GM18951 (cell line): ENCODE results near the gene C17orf67.
"Not testable (repeated sequence)": the region's sequence is repeated elsewhere in the genome, so short reads cannot be mapped to it uniquely, and the experiment has no call there.

Experiments used
- POLR2A ChIP-seq: IDR thresholded peaks from 4 replicates; pipeline ENCODE4 v1.6.1; 2011; ENCODE audit warnings: mild to moderate bottlenecking; ENCODE audit not compliant: insufficient read length, insufficient read depth; ENCODE audit errors: extremely low read depth
- in situ Hi-C: fragments of 300-500 bp; cut with MboI; formaldehyde crosslinking; loops from one replicate; pipeline ENCODE4 v1.12.0; 2022; ENCODE audit warnings: low sequenced_read_pairs, mixed read lengths, inconsistent platforms; ENCODE audit not compliant: unreplicated experiment

C17orf67 gene

DNA sequence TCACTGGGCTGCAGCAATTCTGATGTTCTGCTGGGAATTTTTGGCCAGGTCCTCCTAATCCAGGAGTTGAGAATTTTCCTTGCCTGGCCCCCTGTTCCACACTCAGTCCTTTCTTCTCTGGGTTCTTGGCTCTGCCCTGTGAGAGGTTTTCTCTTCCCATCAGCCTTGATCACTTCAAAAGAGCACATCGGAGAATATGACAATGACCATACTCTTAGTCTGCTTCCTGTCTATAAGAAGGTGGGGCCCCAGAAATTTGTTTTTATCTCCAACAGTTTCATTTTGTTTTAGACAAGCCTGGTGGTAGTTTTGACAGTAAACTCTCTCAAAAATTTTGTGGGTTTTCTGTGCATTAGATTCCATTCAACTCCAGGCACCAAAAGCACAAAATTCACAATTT, 70.7 kb downstream of the C17orf67 start:
- no peak for TF ChIP-seq POLR2A
- in situ Hi-C loops = no loop called here

DNA sequence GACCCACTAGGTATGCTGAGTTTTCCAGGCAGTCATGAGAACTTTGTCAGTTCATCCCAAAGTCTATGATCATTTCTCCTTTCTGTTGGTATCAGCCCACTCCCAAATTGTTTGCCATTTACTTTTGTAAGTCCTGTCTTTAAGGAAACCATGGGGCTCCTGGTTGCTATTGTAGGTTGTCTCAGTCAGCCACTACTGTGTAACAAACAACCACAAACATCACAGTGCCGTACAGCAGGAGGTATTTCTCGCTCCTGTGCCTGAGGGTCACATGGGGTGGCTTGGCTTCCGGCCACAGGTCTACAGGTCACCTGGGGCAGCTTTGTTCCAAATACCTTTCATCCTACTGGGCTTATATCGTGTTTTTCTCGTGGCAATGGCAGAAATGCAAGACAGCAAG, 71.6 kb downstream of the C17orf67 start:
- no peak for TF ChIP-seq POLR2A
- in situ Hi-C loops = no loop called here

DNA sequence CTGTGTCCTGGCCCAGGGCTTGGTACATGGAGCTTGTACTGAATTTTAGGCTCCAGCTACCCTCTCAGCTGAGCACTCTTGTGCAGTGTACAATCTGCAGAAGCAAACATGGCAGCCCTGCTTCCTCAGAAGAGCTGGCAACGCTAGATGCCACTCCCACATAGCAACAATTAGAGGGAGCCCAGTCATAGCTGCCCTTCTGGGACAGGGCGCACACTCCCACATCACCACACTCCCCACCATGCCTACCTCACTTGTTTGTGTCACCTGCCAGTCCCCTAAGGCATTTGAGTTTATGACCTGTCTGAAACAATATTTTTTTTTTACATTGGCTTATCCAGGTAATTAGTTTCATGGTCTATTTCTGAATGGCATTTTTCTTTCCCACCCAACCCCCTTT, 72.3 kb downstream of the C17orf67 start:
- in situ Hi-C loops = no loop called here
- TF ChIP-seq POLR2A = no peak

DNA sequence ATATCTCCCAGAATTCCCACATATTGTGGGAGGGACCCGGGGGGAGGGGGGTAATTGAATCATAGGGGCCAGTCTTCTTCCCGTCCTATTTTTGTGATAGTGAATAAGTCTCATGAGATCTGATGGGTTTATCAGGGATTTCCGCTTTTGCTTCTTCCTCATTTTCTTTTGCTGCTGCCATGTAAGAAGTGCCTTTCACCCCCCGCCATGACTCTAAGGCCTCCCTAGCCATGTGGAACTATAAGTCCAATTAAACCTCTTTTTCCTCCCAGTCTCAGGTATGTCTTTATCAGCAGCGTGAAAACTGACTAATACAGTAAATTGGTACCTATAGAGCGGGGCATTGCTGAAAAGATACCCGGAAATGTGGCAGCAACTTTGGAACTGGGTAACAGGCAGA, 76.1 kb downstream of the C17orf67 start:
- in situ Hi-C loops = not testable (repeated sequence)

DNA sequence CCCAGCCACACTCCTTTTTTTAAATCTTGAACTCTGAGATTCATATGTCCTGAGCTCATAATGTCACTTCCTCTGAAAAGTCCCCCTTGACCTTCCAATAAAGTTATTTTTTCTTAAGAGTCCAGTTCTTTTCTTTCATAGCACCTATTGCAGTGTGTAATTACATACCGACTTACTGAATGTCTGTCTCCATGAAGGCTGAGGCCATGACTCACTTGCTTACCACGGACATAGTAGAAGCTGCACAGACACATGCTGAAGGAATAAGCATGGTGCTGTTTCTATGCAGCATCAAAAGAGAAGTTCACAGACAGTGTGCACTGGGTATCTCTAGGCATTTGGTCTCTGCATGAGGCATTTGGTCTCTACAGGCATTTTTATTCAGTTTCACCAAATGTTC, 77.2 kb downstream of the C17orf67 start:
- no peak for TF ChIP-seq POLR2A
- in situ Hi-C loops = no loop called here

DNA sequence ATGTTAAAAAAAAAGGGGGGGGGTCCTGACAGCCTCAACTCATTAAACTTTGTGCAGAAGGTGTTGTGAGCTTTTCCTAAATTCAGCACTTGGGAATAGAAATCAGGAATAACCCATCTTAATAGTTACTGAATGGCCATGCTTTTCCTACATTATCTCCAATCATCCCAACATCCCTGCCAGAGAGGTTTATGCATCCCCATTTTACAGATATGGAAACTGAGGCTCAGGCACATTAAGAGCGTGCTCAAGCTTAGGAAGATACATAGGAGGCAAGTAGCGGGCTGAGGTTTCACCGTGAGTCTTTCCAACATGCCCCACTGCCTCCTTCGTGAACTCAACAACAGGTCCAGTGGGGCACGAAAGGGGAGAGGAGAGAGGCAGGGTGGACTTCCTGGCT, 78.4 kb downstream of the C17orf67 start:
- in situ Hi-C loops = no loop called here
- no peak for TF ChIP-seq POLR2A

DNA sequence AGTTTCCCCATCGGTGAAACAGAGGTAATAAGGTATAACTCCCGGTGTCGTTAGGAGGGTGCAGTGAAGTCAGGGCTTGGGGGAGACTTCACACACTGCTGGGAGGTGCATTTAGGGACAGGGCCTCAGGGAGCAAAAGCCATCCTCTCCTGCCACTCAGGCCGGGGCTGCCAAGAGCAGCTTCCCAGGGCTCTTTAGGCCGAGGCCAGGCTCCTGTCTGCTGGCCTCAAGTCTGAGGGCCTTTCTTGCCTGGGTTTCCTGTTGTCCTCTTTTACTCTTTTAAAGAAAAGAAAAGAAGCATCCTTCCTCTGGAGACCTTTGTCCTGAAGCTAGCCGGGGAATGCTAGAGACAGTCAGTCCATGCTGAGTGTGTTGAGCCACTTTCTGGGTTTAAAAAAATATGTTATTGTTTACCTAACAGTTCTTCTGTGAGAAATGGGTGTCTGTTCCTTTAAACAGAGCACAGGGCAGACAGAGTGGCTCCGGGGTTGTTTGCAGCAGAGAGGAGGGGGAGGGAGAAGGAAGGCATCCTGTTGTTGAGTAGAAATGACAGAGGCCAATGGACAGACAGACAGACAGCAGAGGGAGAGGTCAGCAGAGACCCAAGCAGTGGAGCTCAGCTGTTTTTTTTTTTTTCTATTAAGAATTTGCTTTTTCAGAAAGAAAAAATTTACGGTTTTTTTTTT, 79.1 kb downstream of the C17orf67 start:
- in situ Hi-C loops = no loop called here
- TF ChIP-seq POLR2A = no peak

DNA sequence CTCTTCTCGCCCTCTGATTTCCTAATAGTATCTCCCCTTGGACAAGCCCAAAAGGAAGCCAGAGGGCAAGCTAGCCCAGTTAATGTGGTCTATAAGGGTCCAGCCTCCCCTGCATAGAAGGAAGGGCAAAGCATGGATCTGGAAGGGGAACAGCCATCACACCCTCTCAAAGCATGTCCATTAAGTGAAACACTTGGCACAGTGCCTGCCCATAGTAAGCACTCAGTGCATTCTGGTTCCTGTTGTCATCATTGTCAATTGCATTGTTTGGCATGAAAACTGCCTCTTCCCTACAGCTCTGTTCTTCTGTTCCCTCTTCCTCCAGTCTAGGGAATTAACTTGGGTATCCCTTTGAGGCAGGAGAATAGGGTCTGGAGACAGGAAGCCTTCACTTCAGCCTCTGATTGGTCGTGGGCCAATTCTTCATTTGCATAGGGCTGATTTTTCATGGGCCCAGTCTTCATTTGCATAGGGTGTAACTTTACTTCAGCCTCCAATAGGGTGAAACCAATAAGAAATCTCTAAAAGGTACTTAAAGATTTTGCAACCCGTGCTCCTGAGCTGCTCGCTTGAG, 81.4 kb downstream of the C17orf67 start:
- no peak for TF ChIP-seq POLR2A
- in situ Hi-C loops = no loop called here

DNA sequence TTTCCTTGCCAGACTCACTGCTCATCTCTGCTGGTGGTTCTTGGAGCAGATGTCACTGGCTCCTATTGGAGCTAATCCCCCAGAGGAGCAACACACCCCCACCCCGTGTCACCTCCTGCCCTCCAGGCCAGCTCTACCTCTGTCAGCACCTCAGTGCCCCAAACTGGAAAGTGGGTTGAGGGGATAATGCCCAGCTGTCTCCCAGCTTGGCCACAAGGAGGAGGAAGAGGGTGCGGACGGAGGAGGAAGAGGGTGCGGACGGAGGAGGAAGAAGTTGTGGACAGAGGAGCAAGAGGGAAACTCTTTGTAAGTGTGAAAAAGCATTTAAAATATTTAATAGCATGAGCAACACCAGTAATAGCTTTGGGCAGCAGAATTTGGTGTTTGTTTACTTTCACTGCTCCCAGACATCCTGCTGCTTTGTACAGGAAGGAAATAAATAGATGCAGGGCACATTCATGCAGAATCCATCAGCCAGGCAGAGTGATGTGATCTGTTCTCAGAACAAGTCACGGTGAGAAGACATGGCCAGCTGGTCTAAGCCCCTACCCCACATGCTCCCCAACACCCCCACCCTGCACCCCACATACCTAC, 82.5 kb downstream of the C17orf67 start:
- no peak for TF ChIP-seq POLR2A
- in situ Hi-C loops = no loop called here

DNA sequence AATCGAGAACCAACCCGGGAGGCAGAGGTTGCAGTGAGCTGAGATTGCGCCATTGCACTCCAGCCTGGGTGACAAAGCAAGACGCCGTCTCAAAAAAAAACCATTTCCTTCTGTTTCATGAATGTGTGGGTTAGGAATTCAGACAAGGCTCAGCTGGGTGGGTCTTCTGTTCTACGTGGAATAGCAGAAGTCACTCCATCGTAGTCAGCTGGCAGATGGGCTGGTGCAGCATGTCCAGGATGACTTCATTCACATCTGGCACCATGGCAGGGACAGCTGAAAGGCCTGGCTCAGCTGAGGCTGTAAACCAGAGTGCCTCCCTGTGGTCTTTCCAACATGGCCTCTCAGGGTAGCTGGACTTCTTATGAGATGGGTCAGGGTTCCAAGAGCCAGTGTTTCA, 89.0 kb downstream of the C17orf67 start:
- in situ Hi-C loops = no loop called here
- no peak for TF ChIP-seq POLR2A

DNA sequence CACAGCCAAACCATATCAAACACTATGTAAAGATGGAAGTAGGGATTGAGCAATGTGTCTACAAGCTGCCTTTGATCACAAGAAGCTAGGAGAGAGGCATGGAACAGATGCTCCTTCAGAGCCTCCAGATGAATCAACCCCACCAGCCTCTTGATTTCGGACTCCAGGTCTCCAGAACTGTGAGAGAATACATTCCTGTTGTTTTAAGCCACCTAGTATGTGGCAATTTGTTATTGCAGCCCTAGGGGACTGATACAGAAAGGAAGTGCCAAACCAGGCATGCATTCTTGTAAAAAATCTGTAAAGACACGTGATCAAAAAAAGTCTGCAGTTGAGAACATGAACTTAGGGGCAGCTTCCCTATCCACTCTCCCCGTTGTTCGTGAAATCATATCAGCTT, 91.1 kb downstream of the C17orf67 start:
- in situ Hi-C loops = no loop called here
- no peak for TF ChIP-seq POLR2A
